ENCODE data around the gene C1orf226. TPM values are rescaled to one million over a fixed set of nuclear protein-coding genes. Genes with fewer than 3 reads are reported as not detected.

The C1orf226 gene
- total and polyA plus RNA-seq, 10 of the 15 experiments (the other 5 are each of a cell fraction or from before 2014, with no cell fraction given) = not detected

DNA sequence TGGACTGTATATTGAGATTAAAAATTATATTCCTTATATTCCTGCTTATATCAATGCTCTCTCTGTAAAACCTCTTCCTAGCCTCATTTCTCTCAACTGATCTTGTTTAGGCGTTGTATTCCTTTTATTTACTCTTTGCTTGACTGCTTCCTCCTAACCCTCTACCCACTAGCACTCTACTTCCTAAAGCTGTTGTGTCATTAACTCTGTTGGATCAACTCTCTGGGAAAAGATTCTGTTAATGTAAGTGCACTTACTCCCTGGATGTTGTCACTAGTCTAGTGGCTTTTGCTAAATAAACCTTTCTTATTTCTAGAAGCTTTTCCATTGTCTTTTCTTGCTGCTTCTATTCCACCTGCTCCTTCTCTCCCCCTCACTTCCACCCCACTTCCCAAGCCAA, 11.4 kb upstream of the C1orf226 start (continued):
- TF ChIP-seq JUND (IDR thresholded peaks at IDR 0.05; ENCODE audit: low read depth, low read length) (no peak), ZZZ3 (IDR thresholded peaks at IDR 0.05; ENCODE audit: control insufficient read depth, insufficient read length, low read depth) (no peak), SMC3 (IDR thresholded peaks at IDR 0.05; ENCODE audit: borderline replicate concordance, low read length) (no peak), BCL11A (IDR thresholded peaks at IDR 0.05; ENCODE audit: low read depth, low read length) (no peak), MEF2B (IDR thresholded peaks at IDR 0.05; ENCODE audit: partially characterized antibody, poor library complexity, severe bottlenecking) (no peak), MXI1 (IDR thresholded peaks at IDR 0.05; ENCODE audit: low read depth, low read length) (no peak), RUNX3 (IDR thresholded peaks at IDR 0.05; ENCODE audit: low read length) (no peak), NFYB (IDR thresholded peaks at IDR 0.05; ENCODE audit: insufficient read depth, low read depth, low read length) (no peak)
- TF ChIP-seq, protein P1, sequence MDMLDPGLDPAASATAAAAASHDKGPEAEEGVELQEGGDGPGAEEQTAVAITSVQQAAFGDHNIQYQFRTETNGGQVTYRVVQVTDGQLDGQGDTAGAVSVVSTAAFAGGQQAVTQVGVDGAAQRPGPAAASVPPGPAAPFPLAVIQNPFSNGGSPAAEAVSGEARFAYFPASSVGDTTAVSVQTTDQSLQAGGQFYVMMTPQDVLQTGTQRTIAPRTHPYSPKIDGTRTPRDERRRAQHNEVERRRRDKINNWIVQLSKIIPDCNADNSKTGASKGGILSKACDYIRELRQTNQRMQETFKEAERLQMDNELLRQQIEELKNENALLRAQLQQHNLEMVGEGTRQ (IDR thresholded peaks at IDR 0.05; ENCODE audit: borderline replicate concordance, low read depth, low read length) = no peak
- TF ChIP-seq, protein P2, sequence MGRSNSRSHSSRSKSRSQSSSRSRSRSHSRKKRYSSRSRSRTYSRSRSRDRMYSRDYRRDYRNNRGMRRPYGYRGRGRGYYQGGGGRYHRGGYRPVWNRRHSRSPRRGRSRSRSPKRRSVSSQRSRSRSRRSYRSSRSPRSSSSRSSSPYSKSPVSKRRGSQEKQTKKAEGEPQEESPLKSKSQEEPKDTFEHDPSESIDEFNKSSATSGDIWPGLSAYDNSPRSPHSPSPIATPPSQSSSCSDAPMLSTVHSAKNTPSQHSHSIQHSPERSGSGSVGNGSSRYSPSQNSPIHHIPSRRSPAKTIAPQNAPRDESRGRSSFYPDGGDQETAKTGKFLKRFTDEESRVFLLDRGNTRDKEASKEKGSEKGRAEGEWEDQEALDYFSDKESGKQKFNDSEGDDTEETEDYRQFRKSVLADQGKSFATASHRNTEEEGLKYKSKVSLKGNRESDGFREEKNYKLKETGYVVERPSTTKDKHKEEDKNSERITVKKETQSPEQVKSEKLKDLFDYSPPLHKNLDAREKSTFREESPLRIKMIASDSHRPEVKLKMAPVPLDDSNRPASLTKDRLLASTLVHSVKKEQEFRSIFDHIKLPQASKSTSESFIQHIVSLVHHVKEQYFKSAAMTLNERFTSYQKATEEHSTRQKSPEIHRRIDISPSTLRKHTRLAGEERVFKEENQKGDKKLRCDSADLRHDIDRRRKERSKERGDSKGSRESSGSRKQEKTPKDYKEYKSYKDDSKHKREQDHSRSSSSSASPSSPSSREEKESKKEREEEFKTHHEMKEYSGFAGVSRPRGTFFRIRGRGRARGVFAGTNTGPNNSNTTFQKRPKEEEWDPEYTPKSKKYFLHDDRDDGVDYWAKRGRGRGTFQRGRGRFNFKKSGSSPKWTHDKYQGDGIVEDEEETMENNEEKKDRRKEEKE (IDR thresholded peaks at IDR 0.05) = no peak
